AG09309 (cell line): ENCODE results near the gene PAOX.
A peak's percentile ranks its signal among the peaks of the same experiment; 100 is the strongest.
"Not testable (repeated sequence)": the region's sequence is repeated elsewhere in the genome, so short reads cannot be mapped to it uniquely, and the experiment has no call there.

ENCODE experiments used
- DNase-seq: peaks from one replicate; pipeline ENCODE4 v3.0.0-alpha.2; 2010; ENCODE audit warnings: low read depth
- H3K4me3 ChIP-seq: 2 replicates; pipeline ENCODE4 v1.5.1; 2011; ENCODE audit warnings: mild to moderate bottlenecking, low read depth, low read length, moderate library complexity; ENCODE audit not compliant: control insufficient read depth
- TF ChIP-seq, protein P1 (sequence below): IDR thresholded peaks from 2 replicates; pipeline ENCODE4 v1.5.1; 2011; ENCODE audit warnings: mild to moderate bottlenecking, low read depth, low read length, inconsistent platforms; ENCODE audit not compliant: insufficient read depth, control insufficient read depth; ENCODE audit errors: missing control alignments

PAOX gene

DNA sequence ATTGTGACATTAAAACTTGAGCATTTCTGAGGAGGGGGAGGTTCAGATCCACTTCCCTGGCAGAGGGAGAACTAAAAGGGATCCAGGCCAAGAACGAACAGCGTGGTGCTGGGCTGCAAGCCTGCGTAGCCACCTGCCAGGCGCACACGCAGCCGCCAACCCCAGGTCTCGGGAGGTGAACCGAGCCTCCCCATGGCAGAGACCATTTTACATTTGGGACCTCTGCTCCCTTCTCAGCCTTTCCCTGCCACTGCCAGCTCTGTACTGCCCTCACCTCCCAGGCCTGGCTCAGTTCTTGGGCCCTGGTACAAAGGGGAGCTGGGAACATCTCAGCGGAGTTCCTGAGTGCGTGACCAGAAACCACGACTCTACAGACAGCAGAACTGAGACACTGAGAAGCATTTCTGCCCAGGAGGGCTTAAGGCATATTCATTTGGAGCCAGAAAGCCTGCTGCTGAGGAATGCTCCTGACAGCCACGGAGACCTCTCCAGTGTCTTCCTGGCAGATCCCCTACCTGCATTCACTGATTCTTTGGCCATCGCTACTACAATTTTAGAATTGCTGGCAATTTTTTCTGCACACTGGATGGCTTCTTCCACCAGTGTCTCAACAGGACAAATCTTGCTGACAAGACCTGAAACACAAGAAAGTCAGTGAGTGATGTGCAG, 13.5 kb upstream of the PAOX start:
- TF ChIP-seq, protein P1, sequence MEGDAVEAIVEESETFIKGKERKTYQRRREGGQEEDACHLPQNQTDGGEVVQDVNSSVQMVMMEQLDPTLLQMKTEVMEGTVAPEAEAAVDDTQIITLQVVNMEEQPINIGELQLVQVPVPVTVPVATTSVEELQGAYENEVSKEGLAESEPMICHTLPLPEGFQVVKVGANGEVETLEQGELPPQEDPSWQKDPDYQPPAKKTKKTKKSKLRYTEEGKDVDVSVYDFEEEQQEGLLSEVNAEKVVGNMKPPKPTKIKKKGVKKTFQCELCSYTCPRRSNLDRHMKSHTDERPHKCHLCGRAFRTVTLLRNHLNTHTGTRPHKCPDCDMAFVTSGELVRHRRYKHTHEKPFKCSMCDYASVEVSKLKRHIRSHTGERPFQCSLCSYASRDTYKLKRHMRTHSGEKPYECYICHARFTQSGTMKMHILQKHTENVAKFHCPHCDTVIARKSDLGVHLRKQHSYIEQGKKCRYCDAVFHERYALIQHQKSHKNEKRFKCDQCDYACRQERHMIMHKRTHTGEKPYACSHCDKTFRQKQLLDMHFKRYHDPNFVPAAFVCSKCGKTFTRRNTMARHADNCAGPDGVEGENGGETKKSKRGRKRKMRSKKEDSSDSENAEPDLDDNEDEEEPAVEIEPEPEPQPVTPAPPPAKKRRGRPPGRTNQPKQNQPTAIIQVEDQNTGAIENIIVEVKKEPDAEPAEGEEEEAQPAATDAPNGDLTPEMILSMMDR, result no peak
- no peak for DNase-seq

DNA sequence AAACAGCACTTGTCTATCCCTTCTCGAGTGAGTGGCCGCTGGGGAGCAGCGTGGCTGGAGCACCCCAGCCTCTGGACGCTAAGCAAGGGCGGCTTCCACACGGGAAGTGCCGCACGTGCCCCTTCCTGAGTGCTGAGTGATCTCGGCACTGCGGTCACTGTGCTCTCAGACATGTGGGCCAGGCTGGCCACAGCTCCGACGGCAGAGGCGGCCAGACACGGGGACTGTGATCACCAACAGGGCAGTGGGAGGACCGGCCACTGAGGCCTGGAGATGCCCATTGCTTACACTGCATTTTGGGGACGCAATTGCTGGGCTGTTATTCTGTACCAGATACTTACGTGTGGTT, 13.0 kb upstream of the PAOX start:
- DNase-seq, result no peak
- TF ChIP-seq, protein P1, result no peak
- no peak overlapping the region for H3K4me3 ChIP-seq

More for the DNA sequence above, 13.5 kb upstream of the PAOX start:
- H3K4me3 ChIP-seq, result no peak overlapping the region

DNA sequence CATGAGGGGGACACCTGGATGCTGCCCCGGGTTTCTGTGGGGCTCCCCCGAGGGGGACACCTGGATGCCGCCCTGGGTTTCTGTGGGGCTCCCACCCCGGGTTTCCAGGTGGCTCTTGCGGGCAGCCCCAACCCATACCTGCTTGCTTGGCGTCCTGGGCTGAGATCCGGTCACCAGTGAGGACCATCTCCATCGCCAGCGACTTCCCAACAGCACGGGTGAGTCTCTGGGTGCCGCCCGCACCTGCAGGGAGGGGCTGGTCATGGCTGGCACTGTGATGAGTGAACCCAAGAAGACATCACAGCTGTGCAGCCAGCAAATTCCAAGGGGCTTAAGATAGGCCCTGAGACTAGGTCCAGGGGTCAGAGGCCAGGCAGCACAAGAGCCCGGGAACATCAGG, 12.3 kb upstream of the PAOX start:
- DNase-seq, result no peak
- no peak overlapping the region for H3K4me3 ChIP-seq
- TF ChIP-seq, protein P1, result no peak

DNA sequence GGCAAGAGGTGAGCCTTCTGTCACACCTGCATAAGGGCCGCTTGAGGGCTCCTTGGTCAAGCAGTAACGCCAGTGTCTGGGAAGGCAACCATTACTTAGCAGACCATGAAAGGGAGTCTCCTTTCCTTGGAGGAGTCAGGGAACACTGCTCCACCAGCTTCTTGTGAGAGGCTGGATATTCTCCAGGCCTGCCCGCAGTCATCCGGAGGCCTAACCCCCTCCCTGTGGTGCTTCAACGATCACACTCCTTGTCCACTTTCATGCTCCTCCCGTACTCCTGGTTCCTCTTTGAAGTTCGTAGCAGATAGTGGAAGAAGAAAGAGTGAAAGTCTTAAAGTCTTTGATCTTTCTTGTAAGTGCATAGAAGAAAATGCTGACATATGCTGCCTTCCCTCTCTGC, 11.6 kb upstream of the PAOX start:
- H3K4me3 ChIP-seq, DNase-seq: not testable (repeated sequence)

DNA sequence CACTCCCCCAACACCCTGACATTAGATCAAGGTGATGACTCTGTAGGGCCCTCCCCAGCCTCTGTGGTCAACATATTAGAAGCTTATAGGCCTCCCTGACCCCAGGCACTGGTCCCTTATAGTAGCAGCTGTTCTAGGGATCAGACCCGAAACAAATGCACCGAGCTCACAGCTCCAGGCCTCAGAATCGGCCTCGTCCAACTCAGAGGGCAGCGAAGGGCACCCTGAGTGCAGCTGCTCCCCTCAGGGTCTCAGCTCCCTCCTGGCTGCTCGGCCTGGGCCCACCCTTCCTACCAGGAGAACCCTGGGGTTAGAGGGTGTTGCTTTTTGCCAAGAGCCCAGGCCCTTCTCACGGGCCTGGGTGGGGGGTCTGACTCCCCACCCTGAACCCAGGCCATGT, 10.9 kb upstream of the PAOX start:
- H3K4me3 ChIP-seq, result no peak overlapping the region
- TF ChIP-seq, protein P1, result no peak
- DNase-seq, result no peak

DNA sequence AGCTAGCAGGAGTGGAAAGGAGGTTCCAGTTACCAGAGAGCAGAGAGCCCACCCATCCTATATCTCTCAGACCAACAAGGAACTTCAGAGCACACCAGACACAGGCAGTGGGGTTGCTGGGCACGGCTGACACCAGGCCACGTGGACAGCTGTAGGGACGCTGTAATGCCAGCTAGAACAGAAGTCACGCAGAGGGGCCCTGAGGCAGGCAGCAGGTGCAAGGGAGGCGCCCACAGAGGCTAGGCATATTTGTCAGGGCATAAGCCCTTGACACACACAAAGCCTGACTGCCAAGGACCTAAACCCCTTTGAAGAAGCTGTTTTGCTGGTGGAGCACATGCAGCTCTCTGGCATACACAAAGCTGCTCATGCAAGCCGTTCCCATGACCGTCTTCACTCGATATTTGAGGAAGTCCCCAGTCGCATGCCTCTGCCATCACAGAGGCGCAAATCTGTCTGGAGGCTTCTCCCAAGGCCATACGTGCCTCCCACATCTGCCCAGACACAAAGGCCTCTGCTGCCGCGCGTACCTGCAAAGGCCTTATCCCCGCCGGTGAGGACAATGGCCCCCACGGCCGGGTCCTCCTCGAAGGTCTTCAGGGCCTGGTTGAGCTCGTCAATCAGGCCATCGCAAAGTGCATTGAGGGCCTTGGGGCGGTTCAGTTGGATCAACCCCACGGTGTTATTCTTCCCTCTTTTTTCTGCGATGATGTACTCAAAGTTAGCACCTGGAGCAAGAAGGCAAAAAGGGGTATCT, 8.9 kb upstream of the PAOX start:
- no peak for DNase-seq
- TF ChIP-seq, protein P1, result no peak
- H3K4me3 ChIP-seq, result no peak overlapping the region

DNA sequence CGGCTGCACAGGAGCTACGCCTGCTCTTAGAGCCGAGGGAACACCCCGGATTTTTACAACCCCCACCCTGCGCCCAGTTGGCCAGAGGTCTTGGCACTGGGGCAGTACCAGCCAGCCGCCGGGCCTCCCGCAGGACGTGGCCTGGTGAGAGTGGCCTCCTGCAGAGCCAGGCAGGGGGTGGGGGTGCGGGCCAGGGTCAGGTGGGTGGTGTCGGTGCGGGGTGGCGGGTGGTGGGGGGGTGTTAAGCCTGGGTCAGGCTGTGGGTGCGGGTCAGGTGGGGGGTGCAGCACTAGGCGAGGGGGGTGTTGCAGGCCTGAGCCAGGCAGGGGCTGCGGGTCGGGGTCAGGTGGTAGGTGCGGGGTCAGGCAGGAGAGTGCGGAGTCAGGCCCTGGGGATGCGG, 6.6 kb upstream of the PAOX start:
- peak overlapping the region; percentile 93 for H3K4me3 ChIP-seq
- TF ChIP-seq, protein P1, result no peak

More for the DNA sequence above, 6.6 kb upstream of the PAOX start:
- DNase-seq, result no peak
